Memory B cell (primary cell): ENCODE measurements around the gene NRXN3.
"Not testable (repeated sequence)": the region's sequence is repeated elsewhere in the genome, so short reads cannot be mapped to it uniquely, and the experiment has no call there.

Experiments used
- ATAC-seq: fragments of 150-1000 bp; cut with Tn5 transposase; 2 replicates; pipeline ENCODE4 v1.10.0; 2021; ENCODE audit warnings: low read depth, mild to moderate bottlenecking, moderate library complexity
- DNase-seq, 2 donors: peaks; one replicate each; pipeline ENCODE4 v3.0.0; 2022; ENCODE audit warnings: low spot score in 2 of 2
- H3K27ac Mint-ChIP-seq: one replicate; pipeline ENCODE4 v1.8.0; 2022; ENCODE audit warnings: mild to moderate bottlenecking, moderate library complexity, mixed read lengths
- H3K27me3 Mint-ChIP-seq: one replicate; pipeline ENCODE4 v1.8.0; 2022; ENCODE audit warnings: mixed read lengths
- H3K36me3 Mint-ChIP-seq: one replicate; pipeline ENCODE4 v1.8.0; 2022; ENCODE audit warnings: mild to moderate bottlenecking, mixed read lengths
- H3K4me1 Mint-ChIP-seq: one replicate; pipeline ENCODE4 v1.8.0; 2022; ENCODE audit warnings: mixed read lengths
- H3K4me3 Mint-ChIP-seq: one replicate; pipeline ENCODE4 v1.8.0; 2022; ENCODE audit warnings: mild to moderate bottlenecking, moderate library complexity, mixed read lengths
- H3K9me3 Mint-ChIP-seq: one replicate; pipeline ENCODE4 v1.8.0; 2022; ENCODE audit warnings: mixed read lengths

NRXN3 gene

DNA sequence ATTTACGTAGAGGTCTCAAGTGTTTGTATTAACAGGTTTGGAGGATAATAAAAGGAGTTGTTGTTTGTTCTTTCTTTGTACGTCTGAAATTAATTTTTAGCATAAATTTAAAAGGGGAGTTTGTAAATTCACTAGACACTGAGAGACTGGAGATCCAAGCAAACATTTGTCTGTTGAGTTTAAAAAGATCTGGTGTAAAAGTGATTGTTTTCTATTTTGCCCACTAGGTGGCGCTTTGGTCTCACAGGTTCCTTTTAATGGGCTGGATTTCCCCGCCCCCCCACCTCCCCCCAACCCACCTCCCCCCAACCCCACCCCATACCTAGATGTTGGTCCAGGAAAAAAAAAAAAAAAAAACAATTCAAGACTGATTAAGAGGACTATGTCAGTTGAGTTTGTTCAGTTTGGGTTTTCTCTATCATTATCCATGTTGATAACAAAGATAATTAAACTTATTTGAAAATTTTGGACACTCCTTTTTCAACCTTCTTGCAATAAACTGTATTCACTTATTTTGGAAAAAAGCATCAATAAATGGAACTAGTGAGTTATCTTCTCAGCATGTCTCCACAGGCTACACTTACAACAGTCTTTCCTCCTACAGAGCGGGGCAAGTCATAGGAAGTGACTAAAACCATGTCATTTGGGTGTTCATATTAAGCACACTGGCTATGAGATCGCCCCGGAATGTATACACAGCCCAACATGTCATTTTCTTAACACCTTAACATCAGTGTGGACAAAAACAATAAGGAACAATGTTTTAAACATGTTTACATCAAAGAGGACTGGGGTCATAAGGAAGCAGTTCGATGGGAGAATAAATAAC is 841.1 kb downstream of the NRXN3 start:
- DNase-seq = no peak
- H3K27ac Mint-ChIP-seq = no peak overlapping the region
- H3K9me3 Mint-ChIP-seq = no peaks in the 10 kb centered on the region
- no peaks in the 10 kb centered on the region for H3K36me3 Mint-ChIP-seq
- ATAC-seq = no peak
- H3K4me1 Mint-ChIP-seq = no peaks in the 10 kb centered on the region
- no peak overlapping the region for H3K4me3 Mint-ChIP-seq
- no peaks in the 10 kb centered on the region for H3K27me3 Mint-ChIP-seq

DNA sequence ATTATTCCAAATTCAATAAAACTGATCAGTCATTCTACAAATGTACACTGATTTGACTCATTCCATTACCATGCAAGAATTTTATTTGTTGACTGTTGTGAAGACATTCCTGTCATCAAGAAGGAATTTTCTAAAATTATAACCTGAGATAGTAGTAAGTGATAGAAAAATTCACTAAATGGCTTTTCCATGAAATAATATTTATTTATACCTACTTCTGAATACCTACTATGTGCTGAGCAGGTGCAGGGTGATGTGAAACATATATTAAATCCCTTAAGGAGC is 841.7 kb downstream of the NRXN3 start:
- Mint-ChIP-seq H3K4me1 (no peaks in the 10 kb centered on the region), H3K27me3 (no peaks in the 10 kb centered on the region), H3K9me3 (no peaks in the 10 kb centered on the region), H3K36me3 (no peaks in the 10 kb centered on the region), H3K4me3 (no peak overlapping the region), H3K27ac (no peak overlapping the region)
- ATAC-seq = no peak
- no peak for DNase-seq

DNA sequence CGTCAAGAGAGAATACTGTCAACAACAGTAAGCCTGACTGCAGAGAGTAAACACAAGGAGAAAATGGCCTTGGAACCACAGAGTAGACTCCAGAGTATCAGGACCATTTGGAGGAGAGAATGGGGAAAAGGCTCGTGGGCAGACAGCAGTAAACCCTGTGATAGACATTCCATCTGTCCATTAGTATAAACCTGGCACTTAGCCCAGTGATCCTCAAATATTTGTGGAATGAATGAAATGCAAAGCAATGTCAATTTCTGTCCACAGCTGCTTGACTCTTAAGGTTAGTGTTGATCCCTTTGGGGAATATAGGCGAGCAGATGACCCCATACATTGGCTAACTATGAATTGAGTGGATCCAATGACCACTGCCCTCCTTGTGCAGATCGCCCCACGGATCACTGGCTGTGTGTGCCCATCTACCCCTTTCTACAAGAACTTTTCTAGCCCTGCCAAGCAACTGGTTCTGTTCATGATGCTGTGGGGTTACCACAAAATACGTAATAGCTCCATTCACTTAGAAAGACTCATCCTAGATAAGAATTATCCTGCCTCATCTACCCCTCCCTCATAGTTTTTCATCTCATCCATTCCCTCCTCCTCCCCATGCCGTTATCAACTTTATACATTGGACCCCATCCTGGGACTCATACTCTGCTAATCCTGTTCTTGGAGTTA is 846.8 kb downstream of the NRXN3 start:
- H3K27ac Mint-ChIP-seq = no peak overlapping the region
- DNase-seq (no peak), ATAC-seq (no peak)
- no peaks in the 10 kb centered on the region for H3K9me3 Mint-ChIP-seq
- H3K4me1 Mint-ChIP-seq = no peaks in the 10 kb centered on the region
- H3K27me3 Mint-ChIP-seq = no peaks in the 10 kb centered on the region
- no peak overlapping the region for H3K4me3 Mint-ChIP-seq
- no peaks in the 10 kb centered on the region for H3K36me3 Mint-ChIP-seq

DNA sequence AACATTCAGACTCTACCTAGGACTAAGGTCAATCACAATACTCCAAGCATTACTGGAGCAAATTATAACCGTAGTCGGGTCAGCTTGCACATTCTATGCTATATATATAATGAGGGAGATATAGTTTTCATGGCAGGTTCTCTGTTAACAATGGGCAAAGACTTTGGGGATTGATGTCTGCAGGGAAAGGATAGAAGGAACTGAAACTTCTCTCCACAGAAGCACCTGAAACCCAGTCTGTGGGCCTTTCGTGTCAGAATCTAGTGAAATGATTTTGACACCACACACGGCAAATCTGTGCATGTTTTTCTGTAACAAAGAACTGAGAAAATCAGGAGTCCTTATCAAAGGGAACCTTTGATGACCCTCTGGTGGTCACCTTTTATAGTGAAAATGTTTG is 847.4 kb downstream of the NRXN3 start:
- no peaks in the 10 kb centered on the region for H3K9me3 Mint-ChIP-seq
- ATAC-seq (no peak), DNase-seq (no peak)
- no peaks in the 10 kb centered on the region for H3K27me3 Mint-ChIP-seq
- no peak overlapping the region for H3K27ac Mint-ChIP-seq
- no peaks in the 10 kb centered on the region for H3K4me1 Mint-ChIP-seq
- no peak overlapping the region for H3K4me3 Mint-ChIP-seq
- H3K36me3 Mint-ChIP-seq = no peaks in the 10 kb centered on the region

DNA sequence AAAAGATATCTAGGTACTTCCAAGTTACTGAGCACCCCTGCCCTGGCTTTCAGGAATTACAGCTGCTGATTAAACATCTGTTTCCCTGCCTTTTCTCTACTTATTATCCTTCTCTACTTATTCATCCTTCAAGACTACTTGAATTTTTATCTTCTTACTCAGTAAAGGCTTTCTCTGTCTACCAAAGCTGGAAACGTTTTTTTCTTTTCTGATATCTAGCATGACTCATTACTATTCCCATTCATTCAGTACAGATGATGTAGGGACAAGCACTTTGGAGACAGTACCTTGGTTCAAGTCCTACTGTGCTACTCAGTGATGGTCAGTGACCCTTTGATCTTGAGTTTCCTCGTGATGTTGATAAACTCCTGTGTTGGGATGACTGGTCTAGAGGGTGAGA is 848.7 kb downstream of the NRXN3 start:
- Mint-ChIP-seq H3K36me3 (no peaks in the 10 kb centered on the region), H3K9me3 (no peaks in the 10 kb centered on the region), H3K4me3 (no peak overlapping the region), H3K4me1 (no peaks in the 10 kb centered on the region), H3K27ac (no peak overlapping the region), H3K27me3 (no peaks in the 10 kb centered on the region)
- ATAC-seq = no peak
- DNase-seq = no peak

DNA sequence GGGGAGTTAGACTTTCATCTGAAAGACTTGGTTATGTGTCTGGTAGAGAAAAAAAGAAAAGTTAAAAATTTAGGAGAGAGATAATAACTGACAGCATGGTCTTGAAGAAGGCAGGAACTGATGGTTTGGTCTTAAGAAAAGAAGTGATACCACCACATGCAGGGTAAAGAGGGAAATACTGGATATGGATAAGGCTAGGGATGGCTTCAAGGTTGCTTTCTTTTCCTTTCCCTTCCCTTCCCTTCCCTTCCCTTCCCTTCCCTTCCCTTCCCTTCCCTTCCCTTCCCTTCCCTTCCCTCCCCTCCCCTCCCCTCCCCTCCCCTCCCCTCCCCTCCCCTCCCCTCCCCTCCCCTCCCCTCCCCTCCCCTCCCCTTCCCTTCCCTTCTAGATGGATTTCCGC is 849.7 kb downstream of the NRXN3 start:
- not testable (repeated sequence) for H3K4me3 Mint-ChIP-seq, H3K4me1 Mint-ChIP-seq, H3K9me3 Mint-ChIP-seq, DNase-seq, H3K36me3 Mint-ChIP-seq, H3K27me3 Mint-ChIP-seq, ATAC-seq, H3K27ac Mint-ChIP-seq

DNA sequence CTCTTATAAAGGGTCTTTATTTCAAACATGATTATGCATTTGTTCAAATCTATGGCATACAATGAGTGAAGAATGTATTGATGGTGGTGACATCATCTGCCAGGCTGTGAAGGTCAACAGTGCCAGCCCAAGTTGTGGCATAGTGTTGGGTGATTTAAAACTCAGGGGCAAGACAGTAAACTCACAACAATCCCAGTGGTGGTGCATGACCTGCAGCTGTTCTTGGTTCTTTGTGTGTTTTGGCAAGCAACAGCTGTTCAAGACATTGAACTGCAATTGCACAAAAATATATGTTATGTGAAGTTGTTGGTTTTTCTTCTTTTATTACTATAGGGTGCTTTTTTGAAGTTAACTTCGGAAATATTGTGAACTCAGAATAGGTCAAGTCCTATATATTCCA is 851.6 kb downstream of the NRXN3 start:
- ATAC-seq (no peak), DNase-seq (no peak)
- no peak overlapping the region for H3K4me3 Mint-ChIP-seq
- no peaks in the 10 kb centered on the region for H3K4me1 Mint-ChIP-seq
- H3K27ac Mint-ChIP-seq = no peak overlapping the region
- peaks cover 2% of the 10 kb centered on the region for H3K9me3 Mint-ChIP-seq
- H3K36me3 Mint-ChIP-seq = no peaks in the 10 kb centered on the region
- no peaks in the 10 kb centered on the region for H3K27me3 Mint-ChIP-seq

DNA sequence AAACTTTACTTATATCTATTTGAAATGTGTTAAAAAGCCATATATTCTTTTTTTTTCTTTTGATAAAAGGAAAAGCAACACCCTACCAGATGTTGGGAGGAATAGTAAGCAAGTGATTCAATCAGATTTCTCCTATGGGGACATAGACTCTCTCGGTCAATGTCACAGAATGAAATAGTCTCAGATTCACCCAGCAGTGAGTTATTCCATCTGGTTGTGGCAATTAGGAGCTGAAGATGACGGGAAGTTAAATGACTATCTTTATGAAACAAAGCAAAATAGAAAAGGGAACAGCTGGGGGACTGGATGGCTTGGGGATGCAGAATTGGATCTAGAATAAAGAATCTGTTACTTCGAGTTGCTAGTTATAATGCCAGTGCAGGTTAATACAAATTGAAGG is 857.0 kb downstream of the NRXN3 start:
- Mint-ChIP-seq H3K4me1 (no peaks in the 10 kb centered on the region), H3K9me3 (peaks cover 7% of the 10 kb centered on the region), H3K27me3 (no peaks in the 10 kb centered on the region), H3K4me3 (no peak overlapping the region), H3K36me3 (peaks cover 2% of the 10 kb centered on the region), H3K27ac (no peak overlapping the region)
- DNase-seq (no peak), ATAC-seq (no peak)

DNA sequence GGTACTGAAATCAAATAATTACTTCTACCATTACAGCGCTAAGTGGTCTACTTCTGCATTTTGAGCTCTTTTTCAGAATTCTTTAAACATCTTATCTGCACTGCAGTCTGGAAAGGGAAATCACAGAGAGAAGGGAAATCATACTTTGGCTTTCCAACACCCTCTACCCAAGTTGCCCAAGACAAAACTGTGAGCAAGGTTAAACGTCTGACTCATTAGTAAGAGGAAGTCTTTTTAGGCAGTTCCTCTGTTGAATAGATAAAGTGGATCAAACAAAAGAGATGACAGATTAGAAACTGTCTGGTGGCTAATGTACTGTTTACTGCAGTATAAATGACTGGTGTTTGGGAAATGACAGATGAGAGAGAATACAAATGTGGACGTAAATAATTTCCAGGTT is 858.1 kb downstream of the NRXN3 start:
- no peak overlapping the region for H3K27ac Mint-ChIP-seq
- no peaks in the 10 kb centered on the region for H3K27me3 Mint-ChIP-seq
- H3K4me1 Mint-ChIP-seq = no peaks in the 10 kb centered on the region

DNA sequence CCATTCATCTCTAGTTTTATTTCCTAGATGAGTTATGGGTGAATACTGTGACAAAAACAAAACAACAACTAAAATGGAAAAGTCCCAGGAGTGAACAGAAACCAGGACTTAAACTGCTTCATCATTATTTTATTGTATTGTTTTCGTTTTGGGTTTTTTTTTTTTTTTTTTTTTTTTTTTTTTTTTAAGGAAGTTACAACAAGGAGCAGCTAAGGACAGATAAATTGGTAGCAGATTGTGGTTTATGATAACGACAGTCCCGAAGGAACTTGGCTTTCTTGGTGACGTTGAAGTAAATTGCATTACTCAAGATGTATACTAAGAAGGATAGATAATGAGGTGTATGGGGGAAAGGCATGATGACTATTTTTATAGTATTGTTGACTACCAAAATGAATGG is 866.3 kb downstream of the NRXN3 start:
- Mint-ChIP-seq H3K27ac (no peak overlapping the region), H3K4me1 (no peaks in the 10 kb centered on the region), H3K36me3 (no peaks in the 10 kb centered on the region), H3K4me3 (no peak overlapping the region), H3K9me3 (peaks cover 12% of the 10 kb centered on the region), H3K27me3 (no peaks in the 10 kb centered on the region)
- no peak for DNase-seq
- no peak for ATAC-seq

More for the DNA sequence above, 858.1 kb downstream of the NRXN3 start:
- no peak for DNase-seq
- H3K9me3 Mint-ChIP-seq = peaks cover 7% of the 10 kb centered on the region
- H3K4me3 Mint-ChIP-seq = no peak overlapping the region
- H3K36me3 Mint-ChIP-seq = peaks cover 2% of the 10 kb centered on the region
- ATAC-seq = no peak

DNA sequence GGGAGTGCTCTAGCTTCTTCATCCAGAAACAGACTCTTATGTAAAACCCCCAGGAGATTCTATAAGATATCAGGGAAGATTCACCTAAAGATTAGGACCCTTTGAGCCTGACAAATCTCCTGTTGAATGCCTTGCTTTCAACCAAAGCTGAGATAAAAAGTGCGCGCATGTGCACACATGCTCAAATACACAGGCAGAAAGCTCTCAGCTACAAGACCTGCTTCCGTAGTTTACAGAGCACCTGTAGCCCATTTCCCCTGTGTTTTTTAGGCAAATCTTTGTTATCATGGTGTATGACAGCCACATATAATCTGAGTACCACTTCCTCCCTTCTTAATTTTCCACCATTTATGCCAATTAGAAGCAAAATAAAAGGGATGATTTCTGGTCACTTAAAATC is 866.9 kb downstream of the NRXN3 start:
- no peak overlapping the region for H3K27ac Mint-ChIP-seq
- H3K4me1 Mint-ChIP-seq = no peaks in the 10 kb centered on the region
- no peak for DNase-seq
- peaks cover 14% of the 10 kb centered on the region for H3K9me3 Mint-ChIP-seq
- H3K36me3 Mint-ChIP-seq = no peaks in the 10 kb centered on the region
- ATAC-seq = no peak
- H3K4me3 Mint-ChIP-seq = no peak overlapping the region
- peaks cover 1% of the 10 kb centered on the region for H3K27me3 Mint-ChIP-seq

DNA sequence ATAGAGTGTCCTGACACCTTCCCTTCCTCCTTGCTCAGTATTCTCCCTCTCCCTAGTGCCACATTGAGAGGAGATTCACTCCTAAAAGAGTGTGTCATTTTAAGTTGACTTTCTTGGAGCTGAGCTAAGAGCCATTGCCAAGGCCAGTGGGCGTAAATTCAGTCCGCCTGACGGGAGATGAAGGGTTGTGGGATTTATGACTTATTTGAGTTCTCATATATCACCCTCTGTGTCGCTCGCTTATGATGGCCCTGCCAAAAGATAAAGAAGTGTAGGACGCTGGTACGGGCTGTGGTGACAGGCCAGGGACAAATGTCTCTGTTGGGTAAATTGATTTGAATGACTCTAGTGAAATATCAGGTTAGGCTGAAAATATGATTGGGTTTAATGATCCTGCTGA is 867.4 kb downstream of the NRXN3 start:
- H3K36me3 Mint-ChIP-seq = no peaks in the 10 kb centered on the region
- H3K4me1 Mint-ChIP-seq = no peaks in the 10 kb centered on the region
- no peak overlapping the region for H3K4me3 Mint-ChIP-seq
- peaks cover 14% of the 10 kb centered on the region for H3K9me3 Mint-ChIP-seq
- peaks cover 1% of the 10 kb centered on the region for H3K27me3 Mint-ChIP-seq
- DNase-seq (no peak), ATAC-seq (no peak)
- no peak overlapping the region for H3K27ac Mint-ChIP-seq

DNA sequence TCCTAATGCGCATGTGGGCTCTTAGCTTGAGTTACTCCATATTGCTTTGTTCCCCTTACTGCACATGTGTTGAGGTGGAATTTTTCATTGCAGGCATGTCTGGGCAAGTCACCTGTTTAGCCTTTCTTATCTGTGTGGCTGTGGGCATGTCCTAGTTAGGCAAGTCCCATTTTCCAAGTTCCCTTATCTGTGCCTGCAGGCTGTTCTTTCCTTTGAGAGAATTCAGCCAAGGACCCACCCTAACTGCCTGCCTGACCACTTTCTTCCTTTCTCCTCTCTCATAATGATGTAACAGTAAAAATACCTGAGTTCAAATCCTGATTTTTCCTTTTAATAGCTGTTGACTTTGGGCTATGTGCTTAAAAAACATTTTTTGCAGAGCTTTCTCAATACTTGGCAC is 870.6 kb downstream of the NRXN3 start:
- no peaks in the 10 kb centered on the region for H3K4me1 Mint-ChIP-seq
- ATAC-seq = no peak
- H3K27ac Mint-ChIP-seq = no peak overlapping the region

DNA sequence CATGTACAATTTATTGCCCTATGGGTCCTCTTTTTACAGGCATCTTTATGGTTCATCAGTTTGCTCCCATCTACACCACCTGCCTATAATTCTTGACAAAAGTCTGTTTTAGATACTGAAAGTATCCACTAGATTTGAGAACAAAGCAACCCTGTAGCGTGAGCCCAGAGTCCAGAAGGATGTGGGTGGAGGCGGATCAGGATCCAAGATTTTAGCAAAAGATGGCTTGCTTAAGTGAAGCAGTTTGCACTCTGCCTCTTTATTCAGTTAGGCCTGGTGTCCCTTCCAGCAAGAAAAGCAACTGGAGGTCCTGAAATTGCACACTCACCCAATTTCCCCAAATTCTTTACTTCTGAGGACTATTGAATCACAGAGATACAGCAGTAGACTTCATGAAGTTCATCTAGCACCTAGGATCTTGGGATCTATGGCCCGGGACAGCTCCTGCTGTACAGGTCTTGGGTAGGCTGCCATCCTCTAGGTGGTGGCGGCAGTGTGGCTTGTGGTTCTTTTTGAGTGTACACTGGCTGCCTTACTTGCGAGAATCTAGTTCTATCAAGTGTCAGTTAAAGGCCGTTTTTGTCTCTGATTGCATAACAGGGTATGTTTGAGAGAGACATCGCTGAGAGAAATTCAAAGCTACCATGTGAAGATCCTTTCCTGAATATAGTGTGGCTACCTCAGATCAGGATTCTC is 873.2 kb downstream of the NRXN3 start:
- no peak for ATAC-seq
- peaks cover 14% of the 10 kb centered on the region for H3K9me3 Mint-ChIP-seq
- H3K27me3 Mint-ChIP-seq = peaks cover 1% of the 10 kb centered on the region
- no peaks in the 10 kb centered on the region for H3K4me1 Mint-ChIP-seq
- H3K27ac Mint-ChIP-seq = no peak overlapping the region
- no peak for DNase-seq
- no peaks in the 10 kb centered on the region for H3K36me3 Mint-ChIP-seq
- no peak overlapping the region for H3K4me3 Mint-ChIP-seq

More for the DNA sequence above, 870.6 kb downstream of the NRXN3 start:
- H3K4me3 Mint-ChIP-seq = no peak overlapping the region
- no peak for DNase-seq
- peaks cover 14% of the 10 kb centered on the region for H3K9me3 Mint-ChIP-seq
- H3K27me3 Mint-ChIP-seq = peaks cover 1% of the 10 kb centered on the region
- no peaks in the 10 kb centered on the region for H3K36me3 Mint-ChIP-seq
